ENCODE measurements around the gene SRBD1.

The SRBD1 gene

GRCh38 chr2:45543257-45543656, 67.8 kb downstream of the SRBD1 start:
- FAIRE-seq = no peak

- no peak for FAIRE-seq
Observed at GRCh38 chr2:45542013-45542412, 69.1 kb downstream of the SRBD1 start.

- FAIRE-seq = no peak
Observed at GRCh38 chr2:45541450-45541849, 69.6 kb downstream of the SRBD1 start.

GRCh38 chr2:45540942-45541341, 70.1 kb downstream of the SRBD1 start:
- no peak for FAIRE-seq

- FAIRE-seq = no peak
Observed at GRCh38 chr2:45533771-45534170, 77.3 kb downstream of the SRBD1 start.

GRCh38 chr2:45532181-45532580, 78.9 kb downstream of the SRBD1 start:
- FAIRE-seq = no peak

GRCh38 chr2:45524016-45524415, 87.1 kb downstream of the SRBD1 start:
- FAIRE-seq = no peak

GRCh38 chr2:45518546-45518945, 92.5 kb downstream of the SRBD1 start:
- FAIRE-seq = peak; percentile 6

GRCh38 chr2:45510701-45511420, 100.2 kb downstream of the SRBD1 start:
- FAIRE-seq = no peak

GRCh38 chr2:45506756-45507155, 104.3 kb downstream of the SRBD1 start:
- FAIRE-seq = no peak

GRCh38 chr2:45505138-45505537, 105.9 kb downstream of the SRBD1 start:
- no peak for FAIRE-seq

- no peak for FAIRE-seq
Observed at GRCh38 chr2:45498661-45499550, 112.2 kb downstream of the SRBD1 start.

GRCh38 chr2:45497355-45497754, 113.7 kb downstream of the SRBD1 start:
- no peak for FAIRE-seq

GRCh38 chr2:45496869-45497268, 114.2 kb downstream of the SRBD1 start:
- FAIRE-seq = no peak

GRCh38 chr2:45494978-45495293, 116.1 kb downstream of the SRBD1 start:
- FAIRE-seq = no peak

- FAIRE-seq = peak; percentile 97
Observed at GRCh38 chr2:45494275-45494977, 116.6 kb downstream of the SRBD1 start.

GRCh38 chr2:45484965-45485364, 126.1 kb downstream of the SRBD1 start:
- FAIRE-seq = no peak

GRCh38 chr2:45483997-45484396, 127.1 kb downstream of the SRBD1 start:
- FAIRE-seq = peak; percentile 13

GRCh38 chr2:45477546-45477945, 133.5 kb downstream of the SRBD1 start:
- FAIRE-seq = no peak

- no peak for FAIRE-seq
Observed at GRCh38 chr2:45470531-45470930, 140.5 kb downstream of the SRBD1 start.

GRCh38 chr2:45469314-45470099, 141.6 kb downstream of the SRBD1 start:
- no peak for FAIRE-seq

- no peak for FAIRE-seq
Observed at GRCh38 chr2:45468279-45468678, 142.8 kb downstream of the SRBD1 start.

GRCh38 chr2:45466053-45466452, 145.0 kb downstream of the SRBD1 start:
- no peak for FAIRE-seq
